ENCODE data around the gene MTMR4.

MTMR4 gene

GRCh38 chr17:58470356-58470755, 44.1 kb downstream of the MTMR4 start:
- Histone ChIP-seq H3K4me3 (ENCODE audit: low read depth, low read length) (no peak overlapping the region), H3K27ac (no peak overlapping the region), H2AFZ (no peak overlapping the region), H3K4me1 (no peaks in the 10 kb centered on the region), H3K4me2 (ENCODE audit: low read length) (no peak overlapping the region), H3K9ac (no peak overlapping the region), H3K36me3 (ENCODE audit: control insufficient read depth, insufficient read depth, low read length) (no peaks in the 10 kb centered on the region), H3K9me3 (ENCODE audit: control insufficient read depth, low read length) (no peaks in the 10 kb centered on the region), H3K27me3 (ENCODE audit: control insufficient read depth, insufficient read depth, low read length) (no peaks in the 10 kb centered on the region), H3K79me2 (no peaks in the 10 kb centered on the region)
- TF ChIP-seq CTCF (IDR thresholded peaks at IDR 0.05), result no peak

- TF ChIP-seq CTCF (IDR thresholded peaks at IDR 0.05), result no peak
Measured at GRCh38 chr17:58468944-58469343, 45.5 kb downstream of the MTMR4 start.

GRCh38 chr17:58455491-58455890, 58.9 kb downstream of the MTMR4 start:
- Histone ChIP-seq H3K36me3 (ENCODE audit: control insufficient read depth, insufficient read depth, low read length) (no peaks in the 10 kb centered on the region), H3K4me3 (ENCODE audit: low read depth, low read length) (no peak overlapping the region), H3K9ac (no peak overlapping the region), H2AFZ (no peak overlapping the region), H3K27ac (no peak overlapping the region), H3K4me1 (no peaks in the 10 kb centered on the region), H3K4me2 (ENCODE audit: low read length) (no peak overlapping the region), H3K9me3 (ENCODE audit: control insufficient read depth, low read length) (no peaks in the 10 kb centered on the region), H3K27me3 (ENCODE audit: control insufficient read depth, insufficient read depth, low read length) (no peaks in the 10 kb centered on the region), H3K79me2 (no peaks in the 10 kb centered on the region)
- TF ChIP-seq CTCF (IDR thresholded peaks at IDR 0.05), result no peak

More at GRCh38 chr17:58468944-58469343, 45.5 kb downstream of the MTMR4 start:
- H3K4me2 ChIP-seq (ENCODE audit: low read length), result no peak overlapping the region
- H3K79me2 ChIP-seq, result no peaks in the 10 kb centered on the region
- H2AFZ ChIP-seq, result no peak overlapping the region
- H3K4me3 ChIP-seq (ENCODE audit: low read depth, low read length), result no peak overlapping the region
- H3K9ac ChIP-seq, result no peak overlapping the region
- H3K36me3 ChIP-seq (ENCODE audit: control insufficient read depth, insufficient read depth, low read length), result no peaks in the 10 kb centered on the region
- no peaks in the 10 kb centered on the region for H3K4me1 ChIP-seq
- no peak overlapping the region for H3K27ac ChIP-seq
- no peaks in the 10 kb centered on the region for H3K27me3 ChIP-seq (ENCODE audit: control insufficient read depth, insufficient read depth, low read length)
- H3K9me3 ChIP-seq (ENCODE audit: control insufficient read depth, low read length), result no peaks in the 10 kb centered on the region

- Histone ChIP-seq H2AFZ (no peak overlapping the region), H3K9me3 (ENCODE audit: control insufficient read depth, low read length) (no peaks in the 10 kb centered on the region), H3K36me3 (ENCODE audit: control insufficient read depth, insufficient read depth, low read length) (no peaks in the 10 kb centered on the region), H3K9ac (no peak overlapping the region), H3K4me3 (ENCODE audit: low read depth, low read length) (no peak overlapping the region), H3K27ac (no peak overlapping the region), H3K4me2 (ENCODE audit: low read length) (no peak overlapping the region), H3K27me3 (ENCODE audit: control insufficient read depth, insufficient read depth, low read length) (no peaks in the 10 kb centered on the region), H3K4me1 (no peaks in the 10 kb centered on the region), H3K79me2 (no peaks in the 10 kb centered on the region)
- TF ChIP-seq CTCF (IDR thresholded peaks at IDR 0.05), result no peak
Measured at GRCh38 chr17:58452738-58453137, 61.7 kb downstream of the MTMR4 start.

Data from parathyroid adenoma (tissue), 2 donors.